ENCODE measurements around the gene HSD17B7.
"Not testable (repeated sequence)": the region's sequence is repeated elsewhere in the genome, so short reads cannot be mapped to it uniquely, and the experiment has no call there.

The HSD17B7 gene

GRCh38 chr1:162772571-162773154, 17.8 kb upstream of the HSD17B7 start:
- Histone ChIP-seq H3K9ac (ENCODE audit: low read depth, low read length) (no peak overlapping the region), H3K36me3 (ENCODE audit: control insufficient read depth, insufficient read depth, low read length) (no peaks in the 10 kb centered on the region), H3K4me3 (ENCODE audit: low read depth, low read length) (no peak overlapping the region), H3K9me3 (ENCODE audit: control insufficient read depth, insufficient read depth, low read length) (no peaks in the 10 kb centered on the region), H3K4me1 (ENCODE audit: control insufficient read depth, insufficient read depth, low read length) (peaks cover 7% of the 10 kb centered on the region; the same call in 1 of the 2 replicates), H3K27me3 (ENCODE audit: control insufficient read depth, insufficient read depth, low read length) (no peaks in the 10 kb centered on the region), H3K27ac (ENCODE audit: low read depth, low read length) (no peak overlapping the region)

GRCh38 chr1:162774007-162774406, 16.5 kb upstream of the HSD17B7 start:
- peaks cover 7% of the 10 kb centered on the region; the same call in 1 of the 2 replicates for H3K4me1 ChIP-seq (ENCODE audit: control insufficient read depth, insufficient read depth, low read length)
- H3K27me3 ChIP-seq (ENCODE audit: control insufficient read depth, insufficient read depth, low read length): no peaks in the 10 kb centered on the region
- no peaks in the 10 kb centered on the region for H3K9me3 ChIP-seq (ENCODE audit: control insufficient read depth, insufficient read depth, low read length)
- no peak overlapping the region for H3K4me3 ChIP-seq (ENCODE audit: low read depth, low read length)
- H3K9ac ChIP-seq (ENCODE audit: low read depth, low read length): no peak overlapping the region
- H3K36me3 ChIP-seq (ENCODE audit: control insufficient read depth, insufficient read depth, low read length): no peaks in the 10 kb centered on the region
- no peak overlapping the region for H3K27ac ChIP-seq (ENCODE audit: low read depth, low read length)

DNA sequence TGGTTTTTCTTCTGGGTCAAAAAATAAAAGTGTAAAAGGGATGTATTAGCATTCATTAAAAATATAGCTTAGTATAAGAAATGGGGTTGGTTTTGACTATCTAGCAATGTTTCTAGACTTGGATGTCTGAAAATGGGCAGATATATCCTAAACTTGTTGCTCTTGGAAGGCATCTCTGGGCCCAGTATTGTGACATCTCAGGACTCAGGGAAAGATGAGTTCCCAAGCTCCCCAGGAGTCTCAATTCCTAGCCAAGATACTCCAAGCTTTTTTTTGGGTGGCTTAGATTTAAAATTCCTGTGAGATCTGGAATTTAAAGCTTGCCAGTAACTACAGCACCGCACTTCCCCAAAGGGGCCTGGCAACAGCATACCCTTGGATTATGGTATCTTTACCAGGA, 11.5 kb upstream of the HSD17B7 start:
- no peaks in the 10 kb centered on the region for H3K27me3 ChIP-seq (ENCODE audit: control insufficient read depth, insufficient read depth, low read length)
- no peaks in the 10 kb centered on the region for H3K9me3 ChIP-seq (ENCODE audit: control insufficient read depth, insufficient read depth, low read length)
- H3K36me3 ChIP-seq (ENCODE audit: control insufficient read depth, insufficient read depth, low read length): no peaks in the 10 kb centered on the region
- H3K27ac ChIP-seq (ENCODE audit: low read depth, low read length): no peak overlapping the region
- no peak overlapping the region for H3K4me3 ChIP-seq (ENCODE audit: low read depth, low read length)
- peaks cover 3% of the 10 kb centered on the region; the same call in 1 of the 2 replicates for H3K4me1 ChIP-seq (ENCODE audit: control insufficient read depth, insufficient read depth, low read length)
- H3K9ac ChIP-seq (ENCODE audit: low read depth, low read length): no peak overlapping the region

- no peak overlapping the region for H3K9ac ChIP-seq (ENCODE audit: low read depth, low read length)
Measured at GRCh38 chr1:162782671-162783070, 7.8 kb upstream of the HSD17B7 start.

GRCh38 chr1:162784926-162785325, 5.6 kb upstream of the HSD17B7 start:
- not testable (repeated sequence) for H3K9me3 ChIP-seq (ENCODE audit: control insufficient read depth, insufficient read depth, low read length); H3K4me3 ChIP-seq (ENCODE audit: low read depth, low read length); H3K27ac ChIP-seq (ENCODE audit: low read depth, low read length); H3K36me3 ChIP-seq (ENCODE audit: control insufficient read depth, insufficient read depth, low read length); H3K4me1 ChIP-seq (ENCODE audit: control insufficient read depth, insufficient read depth, low read length); H3K9ac ChIP-seq (ENCODE audit: low read depth, low read length); H3K27me3 ChIP-seq (ENCODE audit: control insufficient read depth, insufficient read depth, low read length)

More at GRCh38 chr1:162782671-162783070, 7.8 kb upstream of the HSD17B7 start:
- Histone ChIP-seq H3K4me3 (ENCODE audit: low read depth, low read length) (no peak overlapping the region), H3K4me1 (ENCODE audit: control insufficient read depth, insufficient read depth, low read length) (no peaks in the 10 kb centered on the region), H3K9me3 (ENCODE audit: control insufficient read depth, insufficient read depth, low read length) (no peaks in the 10 kb centered on the region), H3K36me3 (ENCODE audit: control insufficient read depth, insufficient read depth, low read length) (no peaks in the 10 kb centered on the region), H3K27me3 (ENCODE audit: control insufficient read depth, insufficient read depth, low read length) (no peaks in the 10 kb centered on the region), H3K27ac (ENCODE audit: low read depth, low read length) (no peak overlapping the region)

DNA sequence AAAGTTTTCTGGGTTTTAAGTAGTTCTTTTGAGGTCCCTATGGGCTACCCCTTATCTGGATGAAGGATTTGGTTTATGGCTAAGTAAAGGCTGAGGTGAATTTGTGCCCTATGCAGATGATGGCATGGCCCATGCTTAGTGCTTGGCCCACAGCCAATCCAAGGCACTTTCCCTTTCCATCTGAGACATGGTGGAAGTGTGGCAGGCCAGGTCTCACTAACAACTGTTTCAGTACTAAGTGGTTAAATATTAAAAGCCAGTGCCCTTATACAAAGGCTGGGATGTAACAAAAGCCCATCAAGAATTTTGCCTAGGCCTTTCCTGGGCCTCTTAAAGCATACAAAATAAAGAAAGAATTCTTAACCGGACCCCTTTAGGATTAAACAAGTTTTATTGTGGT, 1.7 kb upstream of the HSD17B7 start:
- H3K9me3 ChIP-seq (ENCODE audit: control insufficient read depth, insufficient read depth, low read length); H3K9ac ChIP-seq (ENCODE audit: low read depth, low read length); H3K4me1 ChIP-seq (ENCODE audit: control insufficient read depth, insufficient read depth, low read length); H3K27me3 ChIP-seq (ENCODE audit: control insufficient read depth, insufficient read depth, low read length); H3K36me3 ChIP-seq (ENCODE audit: control insufficient read depth, insufficient read depth, low read length); H3K4me3 ChIP-seq (ENCODE audit: low read depth, low read length); H3K27ac ChIP-seq (ENCODE audit: low read depth, low read length): not testable (repeated sequence)

DNA sequence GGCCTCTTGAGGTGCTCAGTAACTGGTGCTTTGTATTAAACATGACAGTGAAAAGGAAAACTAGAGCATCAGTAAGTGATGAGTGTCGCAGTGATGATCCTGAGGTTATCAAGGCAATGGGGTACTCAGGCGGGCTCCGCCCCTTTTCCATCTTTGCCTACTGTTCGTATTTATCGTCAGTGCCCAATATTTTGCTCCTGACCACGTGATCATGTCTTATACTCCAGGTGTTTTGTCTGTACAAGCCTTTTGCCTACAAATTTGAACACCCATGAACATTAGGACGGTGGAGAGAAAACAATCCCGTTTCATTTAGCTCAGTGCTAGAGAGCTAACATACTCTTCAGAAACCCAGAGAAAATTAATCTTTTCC, 469 bp downstream of the HSD17B7 start:
- Histone ChIP-seq H3K4me3 (ENCODE audit: low read depth, low read length) (peak overlapping the region; percentile 64), H3K27ac (ENCODE audit: low read depth, low read length) (peak overlapping the region; percentile 71)
- H3K27me3 ChIP-seq (ENCODE audit: control insufficient read depth, insufficient read depth, low read length): not testable (repeated sequence)

GRCh38 chr1:162794284-162794683, 3.8 kb downstream of the HSD17B7 start:
- H3K36me3 ChIP-seq (ENCODE audit: control insufficient read depth, insufficient read depth, low read length): peaks cover 20% of the 10 kb centered on the region
- not testable (repeated sequence) for H3K27ac ChIP-seq (ENCODE audit: low read depth, low read length); H3K9me3 ChIP-seq (ENCODE audit: control insufficient read depth, insufficient read depth, low read length); H3K27me3 ChIP-seq (ENCODE audit: control insufficient read depth, insufficient read depth, low read length); H3K4me1 ChIP-seq (ENCODE audit: control insufficient read depth, insufficient read depth, low read length); H3K9ac ChIP-seq (ENCODE audit: low read depth, low read length); H3K4me3 ChIP-seq (ENCODE audit: low read depth, low read length)

More for the DNA sequence above, 469 bp downstream of the HSD17B7 start:
- peaks cover 12% of the 10 kb centered on the region for H3K36me3 ChIP-seq (ENCODE audit: control insufficient read depth, insufficient read depth, low read length)
- H3K9me3 ChIP-seq (ENCODE audit: control insufficient read depth, insufficient read depth, low read length); H3K9ac ChIP-seq (ENCODE audit: low read depth, low read length); H3K4me1 ChIP-seq (ENCODE audit: control insufficient read depth, insufficient read depth, low read length): not testable (repeated sequence)

GRCh38 chr1:162796617-162797279, 6.2 kb downstream of the HSD17B7 start:
- H3K9me3 ChIP-seq (ENCODE audit: control insufficient read depth, insufficient read depth, low read length); H3K27me3 ChIP-seq (ENCODE audit: control insufficient read depth, insufficient read depth, low read length); H3K9ac ChIP-seq (ENCODE audit: low read depth, low read length); H3K27ac ChIP-seq (ENCODE audit: low read depth, low read length); H3K4me1 ChIP-seq (ENCODE audit: control insufficient read depth, insufficient read depth, low read length); H3K4me3 ChIP-seq (ENCODE audit: low read depth, low read length): not testable (repeated sequence)
- H3K36me3 ChIP-seq (ENCODE audit: control insufficient read depth, insufficient read depth, low read length): peaks cover 39% of the 10 kb centered on the region

- peaks cover 40% of the 10 kb centered on the region for H3K36me3 ChIP-seq (ENCODE audit: control insufficient read depth, insufficient read depth, low read length)
- not testable (repeated sequence) for H3K9ac ChIP-seq (ENCODE audit: low read depth, low read length); H3K4me1 ChIP-seq (ENCODE audit: control insufficient read depth, insufficient read depth, low read length); H3K4me3 ChIP-seq (ENCODE audit: low read depth, low read length); H3K9me3 ChIP-seq (ENCODE audit: control insufficient read depth, insufficient read depth, low read length); H3K27me3 ChIP-seq (ENCODE audit: control insufficient read depth, insufficient read depth, low read length); H3K27ac ChIP-seq (ENCODE audit: low read depth, low read length)
Measured at GRCh38 chr1:162799995-162800830, 9.7 kb downstream of the HSD17B7 start.

DNA sequence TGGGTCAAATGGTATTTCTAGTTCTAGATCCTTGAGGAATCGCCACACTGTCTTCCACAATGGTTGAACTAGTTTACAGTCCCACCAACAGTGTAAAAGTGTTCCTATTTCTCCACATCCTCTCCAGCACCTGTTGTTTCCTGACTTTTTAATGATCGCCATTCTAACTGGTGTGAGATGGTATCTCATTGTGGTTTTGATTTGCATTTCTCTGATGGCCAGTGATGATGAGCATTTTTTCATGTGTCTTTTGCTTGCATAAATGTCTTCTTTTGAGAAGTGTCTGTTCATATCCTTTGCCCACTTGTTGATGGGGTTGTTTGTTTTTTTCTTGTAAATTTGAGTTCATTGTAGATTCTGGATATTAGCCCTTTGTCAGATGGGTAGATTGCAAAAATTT, 17.0 kb downstream of the HSD17B7 start:
- H3K27me3 ChIP-seq (ENCODE audit: control insufficient read depth, insufficient read depth, low read length); H3K9ac ChIP-seq (ENCODE audit: low read depth, low read length); H3K9me3 ChIP-seq (ENCODE audit: control insufficient read depth, insufficient read depth, low read length); H3K4me3 ChIP-seq (ENCODE audit: low read depth, low read length); H3K27ac ChIP-seq (ENCODE audit: low read depth, low read length); H3K4me1 ChIP-seq (ENCODE audit: control insufficient read depth, insufficient read depth, low read length): not testable (repeated sequence)
- peaks cover 21% of the 10 kb centered on the region for H3K36me3 ChIP-seq (ENCODE audit: control insufficient read depth, insufficient read depth, low read length)

Data from HUES48 (cell line).